ENCODE data around the gene CREM.

CREM gene

GRCh38 chr10:35135861-35136260, 9.2 kb downstream of the CREM start:
- peak; percentile 48 for DNase-seq (ENCODE audit: low spot score)

DNA sequence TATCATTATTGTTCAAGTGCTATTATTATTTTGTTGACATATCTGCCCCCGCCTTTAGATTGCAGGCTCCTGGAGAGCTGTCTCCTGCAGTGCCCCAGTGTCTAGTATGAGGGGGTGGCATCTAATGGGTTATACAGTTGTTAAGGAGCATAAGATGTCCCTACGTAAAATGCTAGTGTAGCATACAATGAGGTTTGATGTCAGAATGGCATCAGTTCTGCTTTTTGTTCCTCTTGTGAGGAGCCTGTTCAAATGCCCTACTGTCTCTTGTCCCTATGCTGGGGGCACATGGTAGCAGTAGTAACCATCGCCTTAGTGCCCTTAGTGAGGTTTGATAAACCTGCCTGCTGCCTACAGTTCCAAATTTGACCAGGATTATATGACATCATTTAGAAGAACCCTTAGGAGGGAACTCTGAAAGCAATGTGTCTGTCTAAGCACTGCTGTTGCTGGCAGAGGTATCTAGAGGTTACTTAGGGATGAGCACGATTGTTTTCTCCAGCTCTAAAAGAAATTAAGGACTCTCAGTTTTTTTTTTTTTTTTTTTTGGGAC, 9.7 kb downstream of the CREM start:
- DNase-seq (ENCODE audit: low spot score), result no peak

DNA sequence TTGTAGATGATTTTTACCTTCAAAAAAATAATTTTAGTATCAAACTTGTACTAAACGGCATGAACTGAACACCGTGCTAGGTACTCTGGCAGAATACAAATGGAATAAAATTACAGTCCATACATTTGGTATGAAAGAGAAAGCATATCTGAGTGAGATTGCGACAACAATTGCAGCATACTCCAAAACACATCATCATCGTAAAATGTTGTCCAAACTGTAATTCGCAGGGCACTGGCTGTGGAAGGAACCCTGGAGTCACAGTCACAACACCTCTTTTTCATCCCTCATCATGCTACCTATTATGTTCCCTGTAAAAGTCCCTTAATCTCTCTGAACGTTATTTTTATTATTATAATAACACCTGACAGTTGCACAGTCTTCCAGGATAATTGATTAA, 13.5 kb downstream of the CREM start:
- DNase-seq (ENCODE audit: low spot score), result no peak

- DNase-seq (ENCODE audit: low spot score), result no peak
Measured at GRCh38 chr10:35140727-35141126, 14.1 kb downstream of the CREM start.

DNA sequence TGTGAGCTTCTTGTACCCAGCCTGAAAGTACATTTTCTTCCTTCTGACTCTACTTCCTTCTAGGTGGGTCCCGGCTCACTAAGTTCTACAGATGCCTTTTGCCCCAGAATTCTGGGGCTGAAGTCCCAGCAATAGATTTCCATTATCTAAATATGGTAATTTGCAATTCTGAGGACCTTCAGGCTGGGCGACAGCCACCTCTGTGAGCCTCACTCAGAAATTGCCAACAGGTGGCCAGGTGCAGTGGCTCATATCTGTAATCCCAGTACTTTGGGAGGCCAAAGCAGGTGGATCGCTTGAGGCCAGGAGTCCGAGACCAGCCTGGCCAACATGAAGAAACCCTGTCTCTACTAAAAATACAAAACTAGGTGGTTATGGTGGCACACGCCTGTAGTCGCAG, 23.7 kb downstream of the CREM start:
- no peak for DNase-seq (ENCODE audit: low spot score)

DNA sequence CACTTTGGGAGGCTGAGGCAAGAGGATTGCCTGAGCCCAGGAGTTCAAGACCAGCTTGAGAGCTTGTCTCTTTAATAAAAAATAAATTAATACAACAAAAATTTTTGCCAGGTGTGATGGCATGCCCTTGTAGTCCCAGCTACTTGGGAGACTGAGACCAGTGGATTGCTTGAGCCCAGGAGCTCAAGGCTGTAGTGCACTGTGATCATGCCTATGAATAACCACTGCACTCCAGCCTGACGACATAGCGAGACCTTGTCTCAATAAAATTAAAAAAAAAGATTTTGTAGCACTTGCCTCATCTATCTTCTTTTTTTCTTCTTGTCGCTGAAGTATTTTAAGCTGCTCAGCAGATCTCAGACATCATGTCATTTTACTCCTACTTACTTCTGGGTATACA, 26.3 kb downstream of the CREM start:
- DNase-seq (ENCODE audit: low spot score), result no peak

- no peak for DNase-seq (ENCODE audit: low spot score)
Measured at GRCh38 chr10:35153716-35154115, 27.1 kb downstream of the CREM start.

DNA sequence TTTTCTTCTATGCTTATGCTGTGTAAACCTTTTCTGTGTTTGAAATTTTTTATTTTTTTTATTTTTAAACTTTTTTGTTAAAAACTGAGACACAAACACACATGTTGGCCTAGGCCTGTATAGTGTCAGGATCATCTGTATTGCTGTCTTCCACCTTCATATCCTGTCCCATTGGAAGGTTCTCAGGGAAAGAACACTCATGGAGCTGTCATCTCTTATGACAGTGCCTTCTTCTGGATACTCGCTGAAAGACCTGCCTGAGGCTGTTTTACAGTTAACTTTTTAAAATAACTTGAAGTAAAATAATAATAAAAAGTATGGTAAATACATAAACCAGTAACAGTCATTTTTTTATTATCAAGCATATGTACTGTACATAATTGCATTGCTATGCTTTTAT, 34.1 kb downstream of the CREM start:
- DNase-seq (ENCODE audit: low spot score), result no peak

GRCh38 chr10:35161906-35162305, 35.3 kb downstream of the CREM start:
- no peak for DNase-seq (ENCODE audit: low spot score)

GRCh38 chr10:35165136-35165535, 38.5 kb downstream of the CREM start:
- DNase-seq (ENCODE audit: low spot score), result no peak

DNA sequence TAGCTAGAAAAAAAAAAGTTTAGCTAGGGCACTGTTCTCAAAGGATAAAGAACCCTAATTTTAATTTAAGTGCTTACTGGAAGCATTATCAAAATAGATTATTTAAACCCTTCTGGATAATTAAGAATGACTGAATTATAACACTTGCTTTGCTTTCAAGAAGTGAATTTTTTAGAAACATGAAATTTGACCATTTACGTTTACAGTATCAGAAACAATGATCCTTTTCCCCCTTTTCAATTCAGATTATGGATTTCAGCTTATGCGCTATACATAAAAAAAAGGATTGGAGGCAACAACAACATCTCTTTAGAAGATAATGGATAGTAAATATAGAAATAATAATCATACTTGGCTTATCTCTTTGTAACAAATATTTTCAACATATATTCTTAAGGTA, 39.2 kb downstream of the CREM start:
- DNase-seq (ENCODE audit: low spot score), result no peak

- DNase-seq (ENCODE audit: low spot score), result no peak
Measured at GRCh38 chr10:35166607-35167006, 40.0 kb downstream of the CREM start.

DNA sequence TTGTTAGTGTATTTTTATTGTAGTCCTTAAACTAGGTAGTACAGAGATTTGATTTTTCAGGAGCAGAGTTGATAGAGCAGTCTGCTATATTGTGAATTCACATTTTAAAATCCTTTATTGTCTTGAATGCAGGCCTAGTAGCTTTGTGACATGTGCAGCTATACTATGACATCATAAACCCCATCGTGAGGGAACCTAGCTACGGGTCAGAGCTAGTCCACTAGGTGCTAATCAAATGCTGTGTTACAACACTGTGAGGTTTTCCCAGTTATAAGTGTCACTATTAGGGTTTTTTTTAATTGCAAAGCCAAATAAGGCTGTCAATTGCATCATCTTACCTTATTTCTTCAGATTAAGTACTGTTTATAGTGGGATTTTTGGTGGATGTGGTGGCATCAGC, 40.7 kb downstream of the CREM start:
- DNase-seq (ENCODE audit: low spot score), result no peak

GRCh38 chr10:35172146-35172545, 45.5 kb downstream of the CREM start:
- DNase-seq (ENCODE audit: low spot score), result no peak

- DNase-seq (ENCODE audit: low spot score), result no peak
Measured at GRCh38 chr10:35172574-35172973, 45.9 kb downstream of the CREM start.

DNA sequence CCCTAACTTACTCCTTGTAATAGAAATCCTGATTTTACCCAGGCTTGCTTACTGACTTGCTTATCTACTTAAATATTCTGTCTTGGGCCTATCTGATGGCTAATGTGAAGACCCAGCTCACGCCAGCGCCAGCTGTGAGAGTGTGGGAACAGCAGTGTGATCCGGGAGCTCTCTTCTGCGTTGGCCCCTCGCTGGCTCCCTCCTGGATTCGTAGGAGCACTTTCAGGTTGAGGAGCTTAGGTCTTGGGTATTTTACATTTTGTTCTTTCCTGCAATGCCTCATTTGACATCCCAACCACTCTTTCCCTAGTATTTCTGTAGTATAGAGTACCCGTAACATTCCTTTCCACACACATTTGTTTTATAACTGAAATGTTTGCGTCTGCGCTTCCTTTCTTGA, 51.7 kb downstream of the CREM start:
- no peak for DNase-seq (ENCODE audit: low spot score)

GRCh38 chr10:35182631-35183510, 56.2 kb downstream of the CREM start:
- no peak for DNase-seq (ENCODE audit: low spot score)

- no peak for DNase-seq (ENCODE audit: low spot score)
Measured at GRCh38 chr10:35184527-35185171, 58.0 kb downstream of the CREM start.

- DNase-seq (ENCODE audit: low spot score), result no peak
Measured at GRCh38 chr10:35185260-35186034, 58.8 kb downstream of the CREM start.

GRCh38 chr10:35188954-35189353, 62.3 kb downstream of the CREM start:
- DNase-seq (ENCODE audit: low spot score), result no peak

- no peak for DNase-seq (ENCODE audit: low spot score)
Measured at GRCh38 chr10:35191523-35191922, 64.9 kb downstream of the CREM start.

DNA sequence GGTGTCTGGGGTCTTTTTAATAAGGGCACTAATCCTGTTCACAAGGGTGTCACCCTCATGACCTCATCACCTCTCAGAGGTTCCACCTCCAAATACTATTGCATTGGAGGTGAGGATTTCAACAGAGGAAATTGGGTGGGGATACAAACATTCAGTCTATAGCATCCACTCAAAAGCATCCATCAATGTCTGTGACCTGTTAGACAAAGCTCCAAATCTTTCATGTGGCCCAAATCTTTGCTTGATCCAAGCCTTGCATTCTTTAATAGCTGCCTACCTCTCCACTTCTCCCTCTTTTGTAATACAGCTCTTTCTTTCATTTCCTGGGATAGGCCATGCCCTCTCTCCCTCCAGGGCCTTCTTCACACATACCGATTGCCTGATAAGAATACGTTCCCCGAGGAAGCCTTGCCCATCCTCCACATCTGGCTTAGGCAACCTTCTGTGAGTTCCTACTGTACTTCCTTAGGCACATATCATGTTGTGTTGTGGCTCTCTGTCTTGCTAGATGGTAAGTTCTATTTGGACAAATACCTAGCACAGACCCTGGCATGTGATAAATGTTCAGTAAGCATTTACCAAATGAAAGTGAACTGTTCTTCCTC, 66.1 kb downstream of the CREM start:
- no peak for DNase-seq (ENCODE audit: low spot score)
